GM13977 (cell line): ENCODE measurements around the gene NOL4L.

Source experiments
- DNase-seq: peaks from one replicate; pipeline ENCODE4 v3.0.0; 2012; ENCODE audit warnings: low spot score
- in situ Hi-C: fragments of 300-500 bp; cut with MboI; formaldehyde crosslinking; loops from one replicate; pipeline ENCODE4 v1.12.0; 2022; ENCODE audit warnings: low sequenced_read_pairs, low pct_unique_long_range_greater_than_20kb, mixed read lengths, inconsistent platforms; ENCODE audit not compliant: unreplicated experiment
- TF ChIP-seq, protein P1 (sequence below): IDR thresholded peaks from 2 replicates; pipeline ENCODE4 v1.5.1; 2012; ENCODE audit warnings: mild to moderate bottlenecking, control low read depth; ENCODE audit not compliant: insufficient read depth; ENCODE audit errors: extremely low read depth, missing control alignments

Gene NOL4L

DNA sequence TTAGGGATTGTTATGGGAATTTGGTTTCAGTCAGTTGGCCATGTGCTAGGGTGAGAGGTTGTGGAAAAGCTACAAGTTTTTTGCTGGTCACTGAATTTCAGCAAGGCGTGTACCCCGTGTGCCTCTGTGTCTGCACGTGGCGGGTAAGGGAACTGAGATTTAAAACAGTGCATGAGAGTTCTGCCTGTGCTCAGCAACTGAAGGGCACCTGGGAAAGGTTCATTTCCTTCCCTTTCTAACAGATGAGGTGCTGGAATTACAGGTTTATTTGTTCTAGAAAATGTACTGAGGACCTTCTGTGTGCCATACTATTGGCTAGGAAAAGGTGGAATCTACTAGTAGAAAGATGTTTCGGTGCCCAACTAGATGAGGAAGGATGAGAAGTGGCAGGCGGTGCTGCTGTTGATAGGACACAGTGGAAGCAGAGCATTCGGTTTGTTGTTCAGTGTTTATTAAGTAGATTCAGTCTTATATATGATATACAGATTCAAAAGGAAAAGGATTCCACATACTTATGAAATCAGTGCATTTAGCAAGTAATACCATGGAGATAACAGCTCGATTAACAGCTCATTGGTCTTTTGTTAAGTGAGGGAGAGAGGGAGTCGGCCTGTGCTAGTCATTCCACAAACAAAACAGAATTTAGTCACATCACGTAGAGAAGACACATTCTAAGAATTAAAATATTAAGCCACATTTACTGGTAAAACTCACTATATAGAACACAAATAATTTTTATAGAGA lies 142.3 kb downstream of the NOL4L start:
- TF ChIP-seq, protein P1, sequence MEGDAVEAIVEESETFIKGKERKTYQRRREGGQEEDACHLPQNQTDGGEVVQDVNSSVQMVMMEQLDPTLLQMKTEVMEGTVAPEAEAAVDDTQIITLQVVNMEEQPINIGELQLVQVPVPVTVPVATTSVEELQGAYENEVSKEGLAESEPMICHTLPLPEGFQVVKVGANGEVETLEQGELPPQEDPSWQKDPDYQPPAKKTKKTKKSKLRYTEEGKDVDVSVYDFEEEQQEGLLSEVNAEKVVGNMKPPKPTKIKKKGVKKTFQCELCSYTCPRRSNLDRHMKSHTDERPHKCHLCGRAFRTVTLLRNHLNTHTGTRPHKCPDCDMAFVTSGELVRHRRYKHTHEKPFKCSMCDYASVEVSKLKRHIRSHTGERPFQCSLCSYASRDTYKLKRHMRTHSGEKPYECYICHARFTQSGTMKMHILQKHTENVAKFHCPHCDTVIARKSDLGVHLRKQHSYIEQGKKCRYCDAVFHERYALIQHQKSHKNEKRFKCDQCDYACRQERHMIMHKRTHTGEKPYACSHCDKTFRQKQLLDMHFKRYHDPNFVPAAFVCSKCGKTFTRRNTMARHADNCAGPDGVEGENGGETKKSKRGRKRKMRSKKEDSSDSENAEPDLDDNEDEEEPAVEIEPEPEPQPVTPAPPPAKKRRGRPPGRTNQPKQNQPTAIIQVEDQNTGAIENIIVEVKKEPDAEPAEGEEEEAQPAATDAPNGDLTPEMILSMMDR: no peak
- DNase-seq: no peak
- in situ Hi-C loops: no loop called here

DNA sequence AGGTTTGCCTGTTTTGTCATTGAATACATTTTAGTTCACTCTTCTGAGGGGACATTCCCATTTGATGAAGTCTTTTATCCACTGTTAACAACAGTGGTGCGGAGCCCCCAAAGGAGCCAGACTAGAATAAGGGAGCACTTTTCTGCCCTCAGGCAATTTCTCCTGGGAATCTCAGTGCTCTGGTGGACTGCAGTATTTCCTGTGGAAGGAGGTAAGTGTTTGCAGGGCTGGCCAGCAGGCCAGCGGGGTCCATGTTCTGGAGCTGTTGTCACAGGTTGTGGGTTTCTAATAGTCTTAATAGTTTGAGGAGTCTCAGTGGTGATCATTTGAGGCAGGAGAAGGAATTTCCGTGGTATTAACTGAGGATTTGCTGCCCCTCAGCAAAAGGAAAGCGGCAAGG lies 143.5 kb downstream of the NOL4L start:
- in situ Hi-C loops: no loop called here
- TF ChIP-seq, protein P1: no peak
- DNase-seq: no peak

DNA sequence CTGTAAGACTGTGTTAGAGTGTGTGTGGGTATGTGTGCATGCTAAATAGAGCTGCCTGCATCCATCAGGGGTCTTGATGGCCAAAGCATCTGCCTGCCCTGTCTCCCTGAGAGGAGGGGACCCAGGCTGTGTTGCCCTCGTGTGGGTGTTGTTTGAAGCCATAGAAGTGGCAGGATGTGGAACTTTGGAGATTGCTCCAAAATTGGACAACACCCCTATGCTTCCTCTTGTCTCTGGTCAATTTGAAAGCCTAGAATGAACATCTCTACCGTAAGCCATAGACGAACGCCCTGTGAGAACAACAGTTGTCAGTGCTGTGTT lies 144.4 kb downstream of the NOL4L start:
- TF ChIP-seq, protein P1: no peak
- DNase-seq: no peak
- in situ Hi-C loops: no loop called here

DNA sequence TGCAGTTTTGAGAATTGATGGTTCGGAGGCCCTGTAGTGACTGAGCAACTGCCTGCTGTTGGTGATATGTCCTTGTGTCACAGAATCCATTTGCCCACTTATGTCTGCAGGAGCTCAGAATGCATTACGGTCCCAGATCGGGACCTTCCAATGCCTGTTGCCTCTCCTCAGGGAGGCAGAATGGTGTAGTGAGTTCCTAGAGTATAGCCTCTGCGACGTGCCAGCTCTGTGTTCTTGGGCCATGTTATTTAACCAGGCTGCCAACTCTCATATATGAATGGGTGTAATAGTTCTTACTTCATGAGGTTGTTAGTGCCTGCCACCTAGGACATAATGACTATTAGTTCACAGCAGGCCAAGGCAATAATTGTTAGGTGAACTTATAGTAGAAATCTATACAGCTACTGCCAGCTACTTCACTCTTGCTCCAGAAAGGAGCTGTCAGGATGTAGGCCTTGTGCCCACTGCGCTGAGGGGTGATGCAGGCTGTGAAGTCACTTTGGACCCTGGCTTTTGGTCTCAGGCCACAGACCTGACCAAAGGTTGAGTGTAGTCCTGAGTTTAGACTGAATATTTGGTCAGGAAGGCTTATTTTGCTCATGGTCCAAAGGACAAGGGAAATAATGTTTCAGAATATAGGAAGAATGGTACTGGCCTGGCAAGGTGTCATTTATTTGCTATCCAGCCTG lies 144.9 kb downstream of the NOL4L start:
- TF ChIP-seq, protein P1: no peak
- in situ Hi-C loops: no loop called here
- DNase-seq: no peak

DNA sequence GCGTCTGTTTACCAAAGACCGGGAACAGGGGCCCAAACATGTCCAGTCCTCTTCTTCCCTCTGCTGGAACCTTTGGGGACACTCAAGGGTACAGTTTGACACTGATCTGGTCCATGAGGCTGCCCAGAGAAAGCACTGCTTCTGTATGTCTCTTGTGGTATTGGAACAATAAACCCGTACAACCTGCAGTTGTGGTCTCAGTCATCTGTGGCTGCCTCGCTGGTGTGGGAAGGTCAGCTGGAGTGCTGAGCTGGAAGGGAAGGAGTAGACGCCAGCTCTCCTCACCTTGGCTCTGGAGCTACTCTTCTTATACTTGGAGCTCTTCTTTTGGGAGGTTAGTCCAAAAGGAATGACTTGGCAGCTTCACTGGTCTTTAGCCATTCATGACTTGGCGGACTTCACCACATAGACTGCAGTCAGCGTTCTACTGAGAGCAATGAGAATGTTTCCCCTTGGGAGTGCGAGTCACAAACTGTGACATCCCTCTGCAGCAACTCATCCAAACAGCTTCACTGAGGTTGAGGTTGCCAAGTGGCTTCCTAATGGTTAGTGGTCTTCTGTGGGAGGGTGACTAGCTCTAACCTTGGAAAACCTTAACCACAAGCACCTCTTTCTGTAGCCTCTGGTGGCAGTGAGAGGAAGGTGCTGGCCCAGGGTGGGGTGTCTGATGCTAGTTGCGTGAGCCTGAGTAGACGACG lies 145.9 kb downstream of the NOL4L start:
- in situ Hi-C loops: no loop called here
- DNase-seq: no peak
- TF ChIP-seq, protein P1: no peak

DNA sequence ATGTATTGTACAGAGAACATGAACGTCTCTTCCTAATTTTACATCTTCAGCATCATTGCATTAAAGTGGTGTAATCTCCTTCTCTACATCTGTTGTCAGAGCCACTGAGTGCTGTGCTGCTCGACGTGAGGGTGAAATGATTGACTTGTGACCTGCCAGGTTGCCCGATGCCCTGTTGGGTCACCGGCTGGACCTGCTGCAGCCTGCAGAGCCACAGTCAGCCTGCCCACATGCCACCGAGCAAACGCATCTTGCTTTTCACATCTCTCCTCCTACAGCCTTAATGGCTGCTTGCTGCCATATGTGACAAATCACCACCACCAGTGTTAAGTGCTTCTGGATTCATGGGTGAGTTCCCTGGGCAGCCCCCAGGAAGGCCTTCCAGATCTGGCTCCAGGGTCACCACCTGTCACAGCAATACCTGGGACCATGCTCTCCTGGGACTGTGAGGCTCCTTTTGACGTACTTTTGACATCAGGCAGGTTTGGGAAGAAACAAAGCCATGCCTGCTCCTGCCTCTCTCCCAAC lies 146.7 kb downstream of the NOL4L start:
- TF ChIP-seq, protein P1: no peak
- DNase-seq: no peak
- in situ Hi-C loops: no loop called here
